ENCODE measurements around the gene OPCML.
A peak's percentile ranks its signal among the peaks of the same experiment; 100 is the strongest.

Gene OPCML

GRCh38 chr11:133075351-133075750 lies 456.9 kb downstream of the OPCML start:
- no peak for DNase-seq (ENCODE audit: low read depth in 2 of 2)

- no peak for DNase-seq (ENCODE audit: low read depth in 2 of 2)
Observed at GRCh38 chr11:133072858-133073582, 459.3 kb downstream of the OPCML start.

GRCh38 chr11:133072378-133072777 lies 459.9 kb downstream of the OPCML start:
- no peak for DNase-seq (ENCODE audit: low read depth in 2 of 2)

GRCh38 chr11:133070791-133071190 lies 461.5 kb downstream of the OPCML start:
- no peak for DNase-seq (ENCODE audit: low read depth in 2 of 2)

GRCh38 chr11:133070021-133070713 lies 462.1 kb downstream of the OPCML start:
- DNase-seq (ENCODE audit: low read depth in 2 of 2): no peak

- no peak for DNase-seq (ENCODE audit: low read depth in 2 of 2)
Observed at GRCh38 chr11:133065847-133066485, 466.3 kb downstream of the OPCML start.

- DNase-seq (ENCODE audit: low read depth in 2 of 2): no peak
Observed at GRCh38 chr11:133064961-133065360, 467.3 kb downstream of the OPCML start.

GRCh38 chr11:133064152-133064877 lies 468.0 kb downstream of the OPCML start:
- DNase-seq (ENCODE audit: low read depth in 2 of 2): peak in 1 of 2 donors; percentile 5

GRCh38 chr11:133058501-133058900 lies 473.8 kb downstream of the OPCML start:
- no peak for DNase-seq (ENCODE audit: low read depth in 2 of 2)

- no peak for DNase-seq (ENCODE audit: low read depth in 2 of 2)
Observed at GRCh38 chr11:133053124-133053776, 479.1 kb downstream of the OPCML start.

- DNase-seq (ENCODE audit: low read depth in 2 of 2): no peak
Observed at GRCh38 chr11:133052537-133052936, 479.8 kb downstream of the OPCML start.

- no peak for DNase-seq (ENCODE audit: low read depth in 2 of 2)
Observed at GRCh38 chr11:133049244-133050019, 482.9 kb downstream of the OPCML start.

- DNase-seq (ENCODE audit: low read depth in 2 of 2): no peak
Observed at GRCh38 chr11:133048270-133048669, 484.0 kb downstream of the OPCML start.

GRCh38 chr11:133047771-133048115 lies 484.6 kb downstream of the OPCML start:
- DNase-seq (ENCODE audit: low read depth in 2 of 2): no peak

GRCh38 chr11:133047036-133047770 lies 485.1 kb downstream of the OPCML start:
- no peak for DNase-seq (ENCODE audit: low read depth in 2 of 2)

GRCh38 chr11:133046252-133046651 lies 486.0 kb downstream of the OPCML start:
- no peak for DNase-seq (ENCODE audit: low read depth in 2 of 2)

GRCh38 chr11:133041928-133042882 lies 490.1 kb downstream of the OPCML start:
- no peak for DNase-seq (ENCODE audit: low read depth in 2 of 2)

- DNase-seq (ENCODE audit: low read depth in 2 of 2): no peak
Observed at GRCh38 chr11:133041181-133041580, 491.1 kb downstream of the OPCML start.

GRCh38 chr11:133040289-133040900 lies 491.9 kb downstream of the OPCML start:
- no peak for DNase-seq (ENCODE audit: low read depth in 2 of 2)

Measured in stimulated activated CD4-positive, alpha-beta T cell treated with anti-CD3 and anti-CD28 coated beads, Interleukin-4, amount 100 ng/mL, for 48 hours (primary cell).